OCI-LY7 (cell line): Measurements from ENCODE around the gene MSANTD1.

Experiments used
- CTCF ChIP-seq: fragments of 200-600 bp; sonication (generic); conservative IDR thresholded peaks from 2 replicates; pipeline ENCODE4 v1.5.1; 2014; ENCODE audit warnings: mild to moderate bottlenecking, antibody characterized with exemption, low read length, moderate library complexity, mixed read lengths
- EZH2phosphoT487 ChIP-seq: fragments of 200-600 bp; sonication (generic); IDR thresholded peaks from 2 replicates; pipeline ENCODE4 v1.6.1; 2018; ENCODE audit warnings: low read depth, borderline replicate concordance, mild to moderate bottlenecking, mixed run types, antibody characterized with exemption, low read length, moderate library complexity, mixed read lengths

GRCh38 chr4:3303565-3303824, 54.5 kb downstream of the MSANTD1 start:
- TF ChIP-seq CTCF (no peak), EZH2phosphoT487 (no peak)
